Fibroblast of villous mesenchyme (primary cell): ENCODE data around the gene DHRS9. TPM values are rescaled to one million over a fixed set of nuclear protein-coding genes. Genes with fewer than 3 reads are reported as not detected.

Experiments
- DNase-seq: peaks from one replicate; pipeline ENCODE4 v3.0.0-alpha.2; 2010; ENCODE audit warnings: low read depth
- H3K4me3 ChIP-seq: 2 replicates; pipeline ENCODE4 v1.5.1; 2011; ENCODE audit warnings: low read depth, mild to moderate bottlenecking, low read length
- CTCF ChIP-seq: IDR thresholded peaks from 2 replicates; pipeline ENCODE4 v1.5.1; 2012; ENCODE audit warnings: low read depth, mild to moderate bottlenecking, low read length; ENCODE audit not compliant: insufficient read depth
- total RNA-seq: library from RNA; depleted of rRNA; stranded (reverse); fragments of >200 nt; gene quantifications from 2 replicates; pipeline ENCODE4 v1.2.3, GENCODE V29; 2012

DHRS9 gene
- total RNA-seq, 1 donor = under 0.01 TPM

- DNase-seq = no peak
- no peak for TF ChIP-seq CTCF
- H3K4me3 ChIP-seq = no peak overlapping the region
These were observed 4.8 kb downstream of the DHRS9 start for GRCh38 chr2:169073963-169074751.

DNA sequence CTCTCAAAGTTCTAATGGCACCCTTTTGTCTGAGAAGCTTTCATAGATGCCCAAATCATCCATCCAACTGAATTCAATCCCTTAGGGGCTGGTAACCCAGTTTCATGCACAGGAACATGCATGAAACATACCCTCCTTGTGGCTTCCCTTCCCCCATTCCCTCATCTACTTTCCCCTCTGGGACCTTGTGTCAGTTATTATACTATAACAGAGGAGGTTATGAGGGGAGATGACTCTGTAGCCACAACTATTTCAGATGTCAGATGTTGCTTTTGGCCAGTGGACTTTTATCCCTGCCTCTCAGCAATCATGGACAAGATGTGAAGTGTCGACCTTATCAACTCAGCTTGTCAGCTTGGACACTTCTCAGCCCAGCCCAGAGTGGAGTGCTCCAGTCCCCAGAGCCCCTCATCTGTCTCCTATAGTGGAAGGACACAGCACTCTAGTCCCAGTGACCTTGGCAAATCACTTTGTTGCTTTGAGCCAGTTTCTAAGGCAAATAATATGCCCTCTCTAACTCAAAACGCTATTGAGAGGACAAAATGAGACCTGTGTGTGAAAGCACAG is 8.4 kb downstream of the DHRS9 start:
- no peak for TF ChIP-seq CTCF
- no peak for DNase-seq

GRCh38 chr2:169080250-169081069 is 11.1 kb downstream of the DHRS9 start:
- TF ChIP-seq CTCF = no peak
- H3K4me3 ChIP-seq = no peak overlapping the region
- DNase-seq = no peak

More for the DNA sequence above, 8.4 kb downstream of the DHRS9 start:
- H3K4me3 ChIP-seq = no peak overlapping the region

DNA sequence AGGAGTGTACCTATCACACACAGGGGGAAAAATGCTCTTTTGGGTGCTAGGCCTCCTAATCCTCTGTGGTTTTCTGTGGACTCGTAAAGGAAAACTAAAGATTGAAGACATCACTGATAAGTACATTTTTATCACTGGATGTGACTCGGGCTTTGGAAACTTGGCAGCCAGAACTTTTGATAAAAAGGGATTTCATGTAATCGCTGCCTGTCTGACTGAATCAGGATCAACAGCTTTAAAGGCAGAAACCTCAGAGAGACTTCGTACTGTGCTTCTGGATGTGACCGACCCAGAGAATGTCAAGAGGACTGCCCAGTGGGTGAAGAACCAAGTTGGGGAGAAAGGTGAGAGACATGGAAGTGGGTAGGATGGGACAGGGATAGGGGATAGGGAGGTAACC is 12.2 kb downstream of the DHRS9 start:
- H3K4me3 ChIP-seq = no peak overlapping the region

DNA sequence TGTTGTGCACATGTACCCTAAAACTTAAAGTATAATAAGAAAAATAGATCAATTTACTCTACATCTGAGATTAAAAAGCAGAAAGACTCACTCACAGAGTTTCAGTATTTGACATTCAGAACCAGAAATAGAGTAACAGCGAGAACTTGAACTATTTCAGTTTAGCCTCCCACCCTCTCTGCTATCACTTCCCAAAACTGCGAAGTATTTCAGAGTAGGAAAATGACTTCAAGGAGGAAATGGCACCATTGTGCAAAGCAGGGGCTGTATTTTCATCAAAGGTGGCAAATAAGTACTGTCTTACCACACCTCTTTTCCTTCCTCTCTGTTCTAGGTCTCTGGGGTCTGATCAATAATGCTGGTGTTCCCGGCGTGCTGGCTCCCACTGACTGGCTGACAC is 13.6 kb downstream of the DHRS9 start:
- DNase-seq = no peak
- no peak overlapping the region for H3K4me3 ChIP-seq
- no peak for TF ChIP-seq CTCF

More for the DNA sequence above, 12.2 kb downstream of the DHRS9 start:
- no peak for TF ChIP-seq CTCF
- no peak for DNase-seq

GRCh38 chr2:169086893-169087467 is 17.6 kb downstream of the DHRS9 start:
- TF ChIP-seq CTCF = no peak
- H3K4me3 ChIP-seq = no peak overlapping the region
- no peak for DNase-seq
